Colonic mucosa (tissue), 4 donors: ENCODE measurements around the gene DLGAP1. TPM values are rescaled to one million over a fixed set of nuclear protein-coding genes. Genes with fewer than 3 reads are reported as not detected.
"Not testable (repeated sequence)": the region's sequence is repeated elsewhere in the genome, so short reads cannot be mapped to it uniquely, and the experiment has no call there.

Source experiments
- DNase-seq: peaks from one replicate; pipeline ENCODE4 v3.0.0-alpha.2; 2020
- H3K27ac ChIP-seq: fragments of 200-600 bp; one replicate; pipeline ENCODE4 v1.8.0; 2021
- H3K27me3 ChIP-seq: fragments of 200-600 bp; one replicate; pipeline ENCODE4 v1.8.0; 2021
- H3K36me3 ChIP-seq: fragments of 200-600 bp; one replicate; pipeline ENCODE4 v1.8.0; 2021
- H3K4me1 ChIP-seq: fragments of 200-600 bp; one replicate; pipeline ENCODE4 v1.8.0; 2021; ENCODE audit warnings: mild to moderate bottlenecking
- H3K4me3 ChIP-seq: fragments of 200-600 bp; one replicate; pipeline ENCODE4 v1.8.0; 2021
- H3K9ac ChIP-seq, 2 donors: one replicate each; pipeline ENCODE4 v1.7.0; 2013; ENCODE audit warnings: control low read depth in 2 of 2, low read depth in 2 of 2, low read length in 2 of 2
- H3K9me3 ChIP-seq: fragments of 200-600 bp; one replicate; pipeline ENCODE4 v1.8.0; 2021
- CTCF ChIP-seq: fragments of 200-600 bp; IDR thresholded peaks from one replicate; pipeline ENCODE4 v1.8.0; 2022; ENCODE audit warnings: antibody characterized with exemption, mild to moderate bottlenecking
- intact Hi-C: fragments of 100-400 bp; cut with DNase I; formaldehyde crosslinking; loops from one replicate; pipeline ENCODE4 v1.14.1; 2022
- total RNA-seq, 2 donors: library from RNA; stranded (reverse); fragmentation: NEBNext Ultra II Directional in 1 of 2; extraction: Animal tissue kit (Norgen Biotek cat#: 25700) in 1 of 2; gene quantifications; one replicate each; pipeline ENCODE4 v1.2.1, GENCODE V29; 2021
- donor health status: healthy.
- donor health status: DM: no; HTN: no; CAD: no.
- donor health status: DM: no; HTN: no; CAD: no.

DLGAP1 gene
- total RNA-seq, 2 donors from 2014 or later, result 0.25 to 0.50 TPM

- intact Hi-C loops, result no loop called here
- no peaks in the 10 kb centered on the region for H3K27me3 ChIP-seq
- no peak overlapping the region for H3K9ac ChIP-seq
- no peak for DNase-seq
- TF ChIP-seq CTCF, result no peak
- H3K9me3 ChIP-seq, result no peaks in the 10 kb centered on the region
- H3K4me1 ChIP-seq, result no peaks in the 10 kb centered on the region
- H3K4me3 ChIP-seq, result no peak overlapping the region
- no peak overlapping the region for H3K27ac ChIP-seq
- H3K36me3 ChIP-seq, result no peaks in the 10 kb centered on the region
Measured at GRCh38 chr18:3583873-3584247, 871.2 kb downstream of the DLGAP1 start.

DNA sequence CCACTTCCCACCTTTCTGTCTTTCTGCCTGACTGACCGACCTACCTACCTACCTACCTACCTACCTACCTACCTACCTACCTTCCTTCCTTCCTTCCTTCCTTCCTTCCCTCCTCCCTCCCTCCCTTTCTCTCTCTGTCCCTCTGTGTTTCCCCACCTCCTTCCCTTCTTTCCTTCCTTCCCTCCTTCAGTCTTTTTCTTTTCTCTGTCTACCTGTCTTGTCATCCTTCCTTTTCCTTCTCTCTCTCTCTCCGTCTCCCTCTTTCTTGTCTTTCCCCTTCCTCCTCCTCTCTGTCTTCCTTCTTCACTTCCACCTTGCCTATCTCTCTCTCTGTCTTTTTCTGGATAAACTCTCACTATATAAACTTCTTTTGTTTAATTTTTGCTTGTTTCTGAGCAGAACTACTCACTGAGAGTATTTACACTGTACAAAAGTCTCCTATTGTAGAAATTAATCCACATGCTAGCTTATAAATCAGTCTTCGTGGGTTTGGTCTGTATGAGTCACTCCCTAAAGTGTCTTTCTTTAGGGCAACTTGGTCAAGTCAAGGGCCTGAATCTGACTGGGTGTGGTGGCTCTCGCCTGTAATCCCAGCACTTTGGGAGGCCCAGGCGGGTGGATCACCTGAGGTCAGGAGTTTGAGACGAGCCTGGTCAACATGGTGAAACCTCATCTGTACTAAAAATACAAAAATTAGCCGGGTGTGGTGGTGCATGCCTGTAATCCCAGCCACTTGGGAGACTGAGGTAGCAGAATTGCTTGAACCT lies 871.8 kb downstream of the DLGAP1 start:
- H3K27ac ChIP-seq, H3K9ac ChIP-seq, intact Hi-C loops: not testable (repeated sequence)

DNA sequence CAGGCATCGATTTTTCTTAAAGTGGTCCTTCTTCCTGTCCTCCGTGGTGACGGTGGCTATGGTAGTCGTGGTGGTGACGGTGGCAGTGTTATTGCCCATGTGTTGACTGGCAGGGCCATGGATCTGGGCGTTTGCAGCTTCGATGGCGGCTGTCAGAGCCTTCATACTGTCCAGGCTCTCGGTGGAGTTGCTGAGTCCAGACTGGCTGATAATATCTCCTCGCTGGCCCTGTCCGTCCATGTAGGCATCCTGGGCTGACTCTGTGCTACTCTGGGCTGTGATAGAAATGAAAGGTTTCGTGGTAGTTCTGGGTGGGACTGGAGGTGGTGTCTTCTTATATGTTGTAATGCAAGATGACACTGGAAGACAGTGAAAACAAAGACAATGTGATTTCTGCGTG lies 873.2 kb downstream of the DLGAP1 start:
- Histone ChIP-seq H3K27me3 (no peaks in the 10 kb centered on the region), H3K9ac (no peak overlapping the region), H3K4me1 (no peaks in the 10 kb centered on the region), H3K9me3 (no peaks in the 10 kb centered on the region), H3K27ac (no peak overlapping the region), H3K4me3 (no peak overlapping the region), H3K36me3 (no peaks in the 10 kb centered on the region)
- intact Hi-C loops, result no loop called here
- no peak for DNase-seq
- TF ChIP-seq CTCF, result no peak

More for the DNA sequence above, 871.8 kb downstream of the DLGAP1 start:
- H3K4me3 ChIP-seq, H3K9me3 ChIP-seq, H3K27me3 ChIP-seq, H3K4me1 ChIP-seq, H3K36me3 ChIP-seq, DNase-seq: not testable (repeated sequence)

- H3K4me3 ChIP-seq, intact Hi-C loops, DNase-seq: not testable (repeated sequence)
Measured at GRCh38 chr18:3580523-3581025, 874.5 kb downstream of the DLGAP1 start.

GRCh38 chr18:3579701-3580100 lies 875.4 kb downstream of the DLGAP1 start:
- Histone ChIP-seq H3K9ac (no peak overlapping the region), H3K27me3 (no peaks in the 10 kb centered on the region), H3K4me1 (no peaks in the 10 kb centered on the region), H3K36me3 (no peaks in the 10 kb centered on the region), H3K4me3 (no peak overlapping the region), H3K27ac (no peak overlapping the region), H3K9me3 (no peaks in the 10 kb centered on the region)
- intact Hi-C loops, result no loop called here
- no peak for TF ChIP-seq CTCF
- DNase-seq, result no peak

More at GRCh38 chr18:3580523-3581025, 874.5 kb downstream of the DLGAP1 start:
- not testable (repeated sequence) for H3K27ac ChIP-seq, H3K27me3 ChIP-seq, H3K4me1 ChIP-seq, H3K36me3 ChIP-seq, H3K9me3 ChIP-seq, H3K9ac ChIP-seq

DNA sequence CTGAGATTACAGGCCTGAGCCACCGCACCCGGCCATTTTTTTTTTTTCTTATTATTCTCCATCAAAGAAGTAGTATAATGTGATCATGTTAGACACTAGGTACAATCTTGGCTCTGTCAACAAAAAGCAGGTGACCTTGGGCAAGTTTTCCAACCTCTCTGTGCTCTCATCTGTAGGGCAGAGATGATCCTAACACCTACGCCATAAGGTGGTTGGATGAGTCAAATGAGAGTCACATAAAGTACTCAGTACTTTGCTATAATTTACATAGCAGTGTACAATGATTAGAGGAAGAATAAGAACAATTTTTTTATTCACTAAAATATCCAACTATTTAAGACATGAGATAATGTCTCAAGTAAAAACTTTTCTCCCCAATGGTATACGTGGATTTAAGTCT lies 876.5 kb downstream of the DLGAP1 start:
- intact Hi-C loops, result no loop called here
- H3K27me3 ChIP-seq, result no peaks in the 10 kb centered on the region
- no peak overlapping the region for H3K27ac ChIP-seq
- no peak overlapping the region for H3K4me3 ChIP-seq
- H3K36me3 ChIP-seq, result no peaks in the 10 kb centered on the region
- DNase-seq, result no peak
- no peaks in the 10 kb centered on the region for H3K4me1 ChIP-seq
- H3K9ac ChIP-seq, result no peak overlapping the region
- no peak for TF ChIP-seq CTCF
- no peaks in the 10 kb centered on the region for H3K9me3 ChIP-seq
